HUES48 (cell line): ENCODE data around the gene MIOX.

ENCODE experiments used
- H3K27ac ChIP-seq: one replicate; pipeline ENCODE4 v1.7.0; 2013; ENCODE audit warnings: low read depth, low read length, inconsistent platforms
- H3K27me3 ChIP-seq: 2 replicates; pipeline ENCODE4 v1.6.1; 2013; ENCODE audit warnings: mild to moderate bottlenecking, low read length; ENCODE audit not compliant: control insufficient read depth, insufficient read depth
- H3K36me3 ChIP-seq: 2 replicates; pipeline ENCODE4 v1.6.1; 2013; ENCODE audit warnings: low read length; ENCODE audit not compliant: control insufficient read depth, insufficient read depth
- H3K4me1 ChIP-seq: 2 replicates; pipeline ENCODE4 v1.6.1; 2013; ENCODE audit warnings: mild to moderate bottlenecking, low read length; ENCODE audit not compliant: control insufficient read depth, insufficient read depth
- H3K4me3 ChIP-seq: 2 replicates; pipeline ENCODE4 v1.5.1; 2013; ENCODE audit warnings: mild to moderate bottlenecking, low read depth, low read length
- H3K9ac ChIP-seq: 2 replicates; pipeline ENCODE4 v1.6.1; 2013; ENCODE audit warnings: mild to moderate bottlenecking, low read depth, low read length, moderate library complexity
- H3K9me3 ChIP-seq: 2 replicates; pipeline ENCODE4 v1.6.1; 2013; ENCODE audit warnings: low read length; ENCODE audit not compliant: control insufficient read depth, insufficient read depth

The MIOX gene

GRCh38 chr22:50456466-50457234 is 30.0 kb upstream of the MIOX start:
- Histone ChIP-seq H3K27me3 (no peaks in the 10 kb centered on the region), H3K4me1 (no peaks in the 10 kb centered on the region), H3K36me3 (peaks cover 75% of the 10 kb centered on the region), H3K9me3 (no peaks in the 10 kb centered on the region), H3K9ac (no peak overlapping the region), H3K27ac (no peak overlapping the region), H3K4me3 (no peak overlapping the region)

- no peak overlapping the region for H3K9ac ChIP-seq
- no peaks in the 10 kb centered on the region for H3K27me3 ChIP-seq
- H3K4me3 ChIP-seq, result no peak overlapping the region
- H3K9me3 ChIP-seq, result no peaks in the 10 kb centered on the region
- no peak overlapping the region for H3K27ac ChIP-seq
- no peaks in the 10 kb centered on the region for H3K4me1 ChIP-seq
- peaks cover 85% of the 10 kb centered on the region for H3K36me3 ChIP-seq
Observed at GRCh38 chr22:50459016-50459415, 27.6 kb upstream of the MIOX start.

- Histone ChIP-seq H3K27me3 (no peaks in the 10 kb centered on the region), H3K4me1 (no peaks in the 10 kb centered on the region), H3K9me3 (no peaks in the 10 kb centered on the region), H3K36me3 (peaks cover 85% of the 10 kb centered on the region), H3K9ac (no peak overlapping the region), H3K27ac (no peak overlapping the region), H3K4me3 (no peak overlapping the region)
Observed at GRCh38 chr22:50459496-50460140, 27.0 kb upstream of the MIOX start.

- Histone ChIP-seq H3K9ac (no peak overlapping the region), H3K4me3 (no peak overlapping the region), H3K27ac (no peak overlapping the region), H3K9me3 (no peaks in the 10 kb centered on the region), H3K27me3 (no peaks in the 10 kb centered on the region), H3K36me3 (peaks cover 84% of the 10 kb centered on the region), H3K4me1 (no peaks in the 10 kb centered on the region)
Observed at GRCh38 chr22:50460938-50461337, 25.7 kb upstream of the MIOX start.

GRCh38 chr22:50461536-50461935 is 25.1 kb upstream of the MIOX start:
- no peak overlapping the region for H3K27ac ChIP-seq
- H3K4me3 ChIP-seq, result no peak overlapping the region
- H3K36me3 ChIP-seq, result peaks cover 87% of the 10 kb centered on the region
- no peak overlapping the region for H3K9ac ChIP-seq
- H3K27me3 ChIP-seq, result no peaks in the 10 kb centered on the region
- H3K4me1 ChIP-seq, result no peaks in the 10 kb centered on the region
- H3K9me3 ChIP-seq, result no peaks in the 10 kb centered on the region

GRCh38 chr22:50461979-50462540 is 24.6 kb upstream of the MIOX start:
- H3K4me1 ChIP-seq, result no peaks in the 10 kb centered on the region
- H3K4me3 ChIP-seq, result no peak overlapping the region
- peaks cover 92% of the 10 kb centered on the region for H3K36me3 ChIP-seq
- no peak overlapping the region for H3K27ac ChIP-seq
- no peaks in the 10 kb centered on the region for H3K9me3 ChIP-seq
- no peaks in the 10 kb centered on the region for H3K27me3 ChIP-seq
- no peak overlapping the region for H3K9ac ChIP-seq

GRCh38 chr22:50463188-50463900 is 23.3 kb upstream of the MIOX start:
- Histone ChIP-seq H3K27ac (no peak overlapping the region), H3K9ac (no peak overlapping the region), H3K36me3 (peaks cover 89% of the 10 kb centered on the region), H3K4me3 (no peak overlapping the region), H3K9me3 (no peaks in the 10 kb centered on the region), H3K27me3 (no peaks in the 10 kb centered on the region), H3K4me1 (no peaks in the 10 kb centered on the region)

- Histone ChIP-seq H3K27ac (no peak overlapping the region), H3K36me3 (peaks cover 78% of the 10 kb centered on the region), H3K4me3 (no peak overlapping the region)
Observed at GRCh38 chr22:50464451-50464850, 22.2 kb upstream of the MIOX start.

GRCh38 chr22:50465066-50465930 is 21.4 kb upstream of the MIOX start:
- Histone ChIP-seq H3K4me1 (peaks cover 4% of the 10 kb centered on the region), H3K36me3 (peaks cover 69% of the 10 kb centered on the region), H3K27ac (no peak overlapping the region), H3K27me3 (no peaks in the 10 kb centered on the region), H3K9me3 (no peaks in the 10 kb centered on the region), H3K4me3 (no peak overlapping the region), H3K9ac (no peak overlapping the region)

More at GRCh38 chr22:50464451-50464850, 22.2 kb upstream of the MIOX start:
- H3K4me1 ChIP-seq, result no peaks in the 10 kb centered on the region
- no peaks in the 10 kb centered on the region for H3K27me3 ChIP-seq
- H3K9me3 ChIP-seq, result no peaks in the 10 kb centered on the region
- no peak overlapping the region for H3K9ac ChIP-seq

GRCh38 chr22:50467341-50467740 is 19.3 kb upstream of the MIOX start:
- H3K4me1 ChIP-seq, result peaks cover 6% of the 10 kb centered on the region
- H3K27ac ChIP-seq, result no peak overlapping the region

More at GRCh38 chr22:50467341-50467740, 19.3 kb upstream of the MIOX start:
- Histone ChIP-seq H3K27me3 (no peaks in the 10 kb centered on the region), H3K36me3 (peaks cover 50% of the 10 kb centered on the region), H3K9me3 (no peaks in the 10 kb centered on the region), H3K9ac (no peak overlapping the region), H3K4me3 (no peak overlapping the region)
